Amniotic epithelial cell (primary cell): Measurements from ENCODE around the gene PLP2.

ENCODE experiments used
- DNase-seq: peaks from one replicate; pipeline ENCODE4 v3.0.0-alpha.2; 2010; ENCODE audit warnings: low read depth

PLP2 gene

DNA sequence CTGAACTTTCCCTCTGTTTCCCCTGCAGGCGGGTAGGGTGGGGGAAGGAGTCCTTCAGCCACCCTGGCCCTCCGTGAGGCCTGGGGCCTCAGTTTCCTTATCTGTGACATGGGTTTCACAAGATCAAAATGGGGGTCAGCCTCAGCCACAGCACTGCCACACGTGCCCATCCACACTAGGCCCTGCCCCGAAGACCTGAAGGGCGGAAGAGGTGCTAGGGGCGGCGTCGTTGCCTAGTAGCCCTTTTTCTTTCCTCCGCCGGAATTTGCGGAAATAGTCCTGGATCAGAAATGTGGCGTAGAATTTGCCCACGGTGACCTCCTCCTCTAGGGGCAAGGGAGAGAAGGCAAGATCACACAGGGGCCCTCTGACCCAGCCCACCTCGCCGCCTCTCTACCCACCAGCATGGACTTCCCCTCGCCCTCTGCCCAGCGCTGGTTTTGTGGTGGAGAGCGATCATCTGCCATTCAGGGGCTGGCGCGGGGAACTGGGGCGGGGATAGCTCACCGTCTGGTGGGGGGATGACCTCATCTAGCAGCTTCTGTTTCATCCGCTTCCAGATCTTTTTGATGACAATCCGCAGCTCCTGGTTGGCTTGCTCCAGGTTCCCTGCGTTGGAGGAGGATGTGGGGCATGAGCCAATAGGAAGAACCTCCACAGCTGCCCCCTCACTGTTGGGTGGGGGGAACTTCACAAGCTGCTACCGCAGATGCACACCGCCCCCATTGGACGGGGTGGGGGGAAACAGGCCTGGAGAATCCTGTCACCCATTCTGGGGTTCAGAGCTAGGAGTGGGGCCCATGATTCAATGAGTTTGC lies 37.9 kb downstream of the PLP2 start:
- peak; percentile 7 for DNase-seq

DNA sequence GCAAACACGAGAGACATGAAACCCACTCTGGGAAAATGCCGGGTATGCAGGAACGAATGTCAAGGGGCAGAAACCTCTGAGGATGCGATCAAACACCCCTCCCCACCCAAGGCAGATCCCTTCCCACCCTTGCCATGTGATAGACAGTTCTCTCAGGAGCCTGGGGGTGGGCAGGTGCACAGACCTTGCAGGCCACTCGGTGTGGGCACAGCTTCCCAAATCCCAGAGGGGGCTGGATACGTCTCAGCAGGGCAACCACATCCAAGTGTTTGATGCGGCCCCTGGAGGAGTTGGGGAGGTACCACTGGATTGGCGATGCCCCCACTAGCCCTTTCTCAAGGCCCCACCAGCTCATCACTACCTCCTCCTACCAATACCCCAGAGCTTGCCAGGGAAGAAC lies 38.7 kb downstream of the PLP2 start:
- no peak for DNase-seq

DNA sequence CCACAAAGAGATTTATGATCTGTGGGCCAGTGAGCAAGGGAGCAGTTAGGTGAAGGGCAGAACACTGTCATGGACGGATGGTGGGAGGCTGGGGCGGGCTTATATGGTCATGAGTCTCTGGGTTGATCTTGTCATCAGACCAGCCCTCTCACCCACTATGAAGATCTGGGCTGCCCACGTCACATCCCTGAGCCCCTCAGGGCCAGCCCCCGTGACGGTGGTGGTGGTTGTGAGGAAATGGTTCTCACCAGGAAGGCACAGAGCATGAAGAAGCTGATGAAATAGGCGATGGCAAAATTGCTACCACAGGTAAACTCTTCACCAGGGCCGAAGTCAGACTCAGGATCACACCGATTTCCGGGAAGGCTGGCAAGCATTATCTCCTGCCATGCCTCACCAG lies 39.4 kb downstream of the PLP2 start:
- no peak for DNase-seq

DNA sequence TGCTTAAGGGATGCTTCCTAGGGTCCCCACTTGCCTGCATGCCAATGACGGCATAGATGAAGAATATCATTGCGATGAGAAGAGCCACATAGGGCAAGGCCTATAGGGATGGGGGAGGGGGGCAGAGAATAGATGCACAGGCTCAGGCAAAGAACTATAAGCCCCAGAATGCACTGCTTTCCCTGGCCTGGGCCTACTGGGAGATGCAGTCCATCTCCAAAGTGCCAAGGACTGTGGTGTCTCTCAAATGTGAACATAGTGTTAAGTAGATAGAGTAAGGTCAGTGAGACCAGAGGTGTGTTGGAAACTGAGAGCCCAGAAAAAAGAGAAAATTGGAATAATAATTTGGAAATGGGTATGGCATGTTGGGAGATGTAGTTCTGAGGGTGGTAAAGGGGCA lies 40.5 kb downstream of the PLP2 start:
- DNase-seq = no peak

DNA sequence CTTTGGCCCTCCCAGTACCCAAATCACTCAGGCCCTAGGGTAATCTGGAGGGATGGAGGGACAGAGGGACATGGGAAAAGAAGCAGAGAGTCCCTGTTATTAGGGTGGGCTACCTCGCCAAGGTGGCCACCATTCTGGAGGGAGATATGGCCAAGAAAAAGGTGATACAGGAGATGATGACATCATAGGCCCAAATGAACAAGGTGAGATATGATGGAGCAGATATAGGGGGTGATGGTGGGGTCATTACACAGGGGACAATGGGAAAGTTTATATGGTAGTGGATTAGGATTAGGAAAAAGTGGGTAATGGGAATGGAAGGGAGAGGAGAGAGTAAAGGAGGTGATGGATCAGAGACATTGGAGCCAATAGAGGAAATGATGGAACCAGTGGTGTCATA lies 41.2 kb downstream of the PLP2 start:
- no peak for DNase-seq

DNA sequence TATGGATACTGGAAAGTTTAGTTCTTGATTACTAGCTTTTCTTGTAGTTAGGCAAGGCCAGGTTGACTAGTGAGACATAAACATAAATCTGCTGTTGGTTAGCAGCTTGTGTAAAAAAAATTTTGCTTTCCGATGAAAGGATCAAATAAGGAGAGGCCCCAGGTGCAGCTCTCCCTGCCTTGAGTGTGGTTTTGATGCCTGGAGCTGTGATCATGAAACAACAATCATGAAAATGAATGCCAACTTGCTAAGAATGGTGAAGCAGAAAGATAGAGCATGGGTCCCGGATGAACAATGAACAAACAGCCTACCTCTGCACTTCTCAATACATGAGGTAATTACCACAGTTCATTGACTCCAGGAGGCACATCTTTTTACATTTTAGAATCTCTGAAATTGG lies 42.7 kb downstream of the PLP2 start:
- no peak for DNase-seq

DNA sequence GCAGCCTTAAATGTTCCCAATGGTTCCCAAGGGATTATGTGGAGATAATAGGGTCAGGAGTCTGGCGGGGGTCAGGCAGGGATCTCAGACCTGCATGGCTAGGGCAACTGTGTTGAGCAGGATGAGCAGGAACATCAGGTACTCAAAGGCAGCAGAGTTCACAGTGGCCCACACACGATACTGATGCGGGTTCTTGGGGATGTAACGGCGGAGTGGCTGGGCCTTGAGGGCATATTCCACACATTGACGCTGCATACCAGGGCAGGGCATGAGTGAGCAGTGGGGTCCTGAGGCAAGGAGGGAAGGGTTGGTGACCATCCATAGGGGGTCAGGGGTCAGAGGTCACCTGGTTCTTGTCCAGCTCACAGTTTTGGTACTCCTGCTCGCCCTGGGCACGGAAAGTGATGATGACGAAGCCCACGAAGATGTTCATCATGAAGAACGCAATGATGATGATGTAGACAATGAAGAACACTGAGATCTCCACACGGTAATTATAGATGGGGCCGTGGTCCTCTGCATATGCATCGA lies 43.4 kb downstream of the PLP2 start:
- no peak for DNase-seq

DNA sequence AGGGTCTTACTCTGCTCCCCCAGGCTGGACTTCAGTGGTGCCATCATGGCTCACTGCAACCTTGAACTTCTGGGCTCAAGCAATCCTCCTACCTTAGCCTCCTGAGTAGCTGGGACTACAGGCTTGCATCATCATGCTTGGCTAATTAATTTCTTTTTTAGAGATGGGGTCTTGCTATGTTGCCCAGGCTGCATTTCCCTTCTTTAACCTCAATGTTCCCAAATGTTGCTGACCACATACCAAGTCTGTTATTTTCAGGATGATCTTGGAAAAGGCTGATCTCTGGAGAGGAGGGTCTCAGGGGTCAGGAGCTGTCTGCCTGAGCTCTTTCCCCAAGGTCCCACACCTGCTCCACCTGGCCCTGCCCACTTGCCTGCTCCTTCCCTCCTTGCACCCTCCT lies 48.4 kb downstream of the PLP2 start:
- no peak for DNase-seq

DNA sequence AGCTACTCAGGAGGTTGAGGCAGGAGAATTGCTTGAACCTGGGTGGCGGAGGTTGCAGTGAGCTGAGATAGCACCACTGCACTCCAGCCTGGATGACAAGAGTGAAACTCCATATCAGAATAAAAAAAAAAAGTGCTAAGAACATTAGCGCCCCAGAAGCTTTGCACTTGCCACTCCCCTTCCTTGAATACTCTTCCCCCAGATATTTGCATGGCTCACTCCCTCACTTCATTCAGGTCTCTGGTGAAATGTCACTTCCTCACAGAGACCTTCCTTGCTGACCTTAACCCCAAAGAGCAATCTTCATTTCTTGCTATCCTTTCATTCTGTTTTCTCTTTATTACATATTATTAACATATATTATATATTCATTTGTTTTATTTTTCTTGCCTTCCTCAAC lies 50.2 kb downstream of the PLP2 start:
- no peak for DNase-seq
